Measurements from ENCODE around the gene DRC1. TPM values are rescaled to one million over a fixed set of nuclear protein-coding genes. Genes with fewer than 3 reads are reported as not detected.
A peak's percentile ranks its signal among the peaks of the same experiment; 100 is the strongest.

DRC1 gene
- polyA plus RNA-seq, 2 of the 4 experiments (the other 2 are of a cell fraction), result 0.21 to 0.39 TPM

- Histone ChIP-seq H3K4me2 (no peak overlapping the region), H3K4me1 (peaks cover 18% of the 10 kb centered on the region), H3K27ac (peak overlapping the region in 1 of 2 experiments; percentile 67; a peak in 3 of 6 replicates), H3K4me3 (no peak overlapping the region), H3K9me3 (no peaks in the 10 kb centered on the region)
- DNase-seq (ENCODE audit: low read depth in 1 of 2, low spot score in 1 of 2) (no peak), ATAC-seq (peak in 1 of 2 experiments; percentile 4; a peak in 2 of 6 replicates), FAIRE-seq (no peak)
- TF ChIP-seq RCOR1 (IDR thresholded peaks at IDR 0.05; ENCODE audit: low read depth, low read length) (no peak), ZFP36 (IDR thresholded peaks at IDR 0.05; ENCODE audit: borderline replicate concordance, partially characterized antibody) (no peak), KDM5A (IDR thresholded peaks at IDR 0.05) (no peak), HEYL (CRISPR knock-in tag; IDR thresholded peaks at IDR 0.05) (no peak), MAFK (IDR thresholded peaks at IDR 0.05; ENCODE audit: partially characterized antibody) (no peak), HDAC2 (IDR thresholded peaks at IDR 0.05) (no peak), HMGXB4 (CRISPR knock-in tag; IDR thresholded peaks at IDR 0.05; ENCODE audit: borderline replicate concordance) (no peak), TFCP2L1 (CRISPR knock-in tag; IDR thresholded peaks at IDR 0.05) (no peak), NR3C1 (IDR thresholded peaks at IDR 0.05) (no peak), BHLHE40 (IDR thresholded peaks at IDR 0.05; ENCODE audit: low read depth, low read length) (no peak)
- WGBS (ENCODE audit: missing lambda C conversion rate), result 89% methylated on average over 18 of the region's 25 CpGs
- CTCF ChIA-PET, result interaction anchor here (1.4 to 1.6 kb wide), 3 partner anchors 13 to 24 kb away, joined by 3 to 6 read pairs (median 4); no protein-coding TSS in a partner anchor
- POLR2A ChIA-PET, result no interaction called here
Observed at GRCh38 chr2:26463244-26464192, 61.8 kb downstream of the DRC1 start.

- POLR2A ChIA-PET, result no interaction called here
Observed at GRCh38 chr2:26464390-26465265, 62.9 kb downstream of the DRC1 start.

More at GRCh38 chr2:26464390-26465265, 62.9 kb downstream of the DRC1 start:
- ATAC-seq, result no peak
- Histone ChIP-seq H3K27ac (0 out of 6 replicates have a peak overlapping the region, but pooled peaks of 1 of the 2 experiments have one; percentile 1), H3K4me3 (no peak overlapping the region), H3K4me2 (no peak overlapping the region), H3K4me1 (peaks cover 18% of the 10 kb centered on the region), H3K9me3 (no peaks in the 10 kb centered on the region)
- FAIRE-seq, result no peak
- no peak for DNase-seq (ENCODE audit: low read depth in 1 of 2, low spot score in 1 of 2)
- TF ChIP-seq RARB (CRISPR knock-in tag; IDR thresholded peaks at IDR 0.05), result no peak
- no peak for TF ChIP-seq MAX (IDR thresholded peaks at IDR 0.05)
- TF ChIP-seq HDAC2 (IDR thresholded peaks at IDR 0.05), result no peak
- no peak for TF ChIP-seq PBX3 (IDR thresholded peaks at IDR 0.05)
- TF ChIP-seq RCOR1 (IDR thresholded peaks at IDR 0.05; ENCODE audit: low read depth, low read length), result no peak
- no peak for TF ChIP-seq BHLHE40 (IDR thresholded peaks at IDR 0.05; ENCODE audit: low read depth, low read length)
- TF ChIP-seq NFE2L2 (conservative IDR thresholded peaks at IDR 0.05; ENCODE audit: low read length), result no peak
- TF ChIP-seq RFX5 (IDR thresholded peaks at IDR 0.05), result no peak
- TF ChIP-seq NPAS2 (CRISPR knock-in tag; IDR thresholded peaks at IDR 0.05; ENCODE audit: borderline replicate concordance), result no peak
- TF ChIP-seq RNF2 (IDR thresholded peaks at IDR 0.05; ENCODE audit: borderline replicate concordance, low read depth), result no peak
- TF ChIP-seq USF2 (IDR thresholded peaks at IDR 0.05), result no peak
- no peak for TF ChIP-seq MYC (IDR thresholded peaks at IDR 0.05; ENCODE audit: borderline replicate concordance, low read length)
- TF ChIP-seq ZSCAN20 (CRISPR knock-in tag; IDR thresholded peaks at IDR 0.05), result no peak
- TF ChIP-seq FOXS1 (CRISPR knock-in tag; IDR thresholded peaks at IDR 0.05), result no peak
- TF ChIP-seq CTCF (IDR thresholded peaks at IDR 0.05), result no peak
- no peak for TF ChIP-seq CHD2 (IDR thresholded peaks at IDR 0.05; ENCODE audit: low read length, partially characterized antibody)
- no peak for TF ChIP-seq KDM5A (IDR thresholded peaks at IDR 0.05)
- no peak for TF ChIP-seq GATA3 (IDR thresholded peaks at IDR 0.05; ENCODE audit: borderline replicate concordance)
- TF ChIP-seq TP53 (CRISPR knock-in tag; IDR thresholded peaks at IDR 0.05), result no peak
- no peak for TF ChIP-seq HOXA7 (CRISPR knock-in tag; IDR thresholded peaks at IDR 0.05)
- 87% methylated on average over 14 of the region's 14 CpGs for WGBS (ENCODE audit: missing lambda C conversion rate)
- CTCF ChIA-PET, result no interaction called here
